ENCODE results near the gene MBNL1. TPM values are rescaled to one million over a fixed set of nuclear protein-coding genes. Genes with fewer than 3 reads are reported as not detected.
A peak's percentile ranks its signal among the peaks of the same experiment; 100 is the strongest.

Gene MBNL1
- total and polyA plus RNA-seq, 2 donors (not counting 3 experiments of a cell fraction or from before 2014, with no cell fraction given): 179 to 362 TPM

DNA sequence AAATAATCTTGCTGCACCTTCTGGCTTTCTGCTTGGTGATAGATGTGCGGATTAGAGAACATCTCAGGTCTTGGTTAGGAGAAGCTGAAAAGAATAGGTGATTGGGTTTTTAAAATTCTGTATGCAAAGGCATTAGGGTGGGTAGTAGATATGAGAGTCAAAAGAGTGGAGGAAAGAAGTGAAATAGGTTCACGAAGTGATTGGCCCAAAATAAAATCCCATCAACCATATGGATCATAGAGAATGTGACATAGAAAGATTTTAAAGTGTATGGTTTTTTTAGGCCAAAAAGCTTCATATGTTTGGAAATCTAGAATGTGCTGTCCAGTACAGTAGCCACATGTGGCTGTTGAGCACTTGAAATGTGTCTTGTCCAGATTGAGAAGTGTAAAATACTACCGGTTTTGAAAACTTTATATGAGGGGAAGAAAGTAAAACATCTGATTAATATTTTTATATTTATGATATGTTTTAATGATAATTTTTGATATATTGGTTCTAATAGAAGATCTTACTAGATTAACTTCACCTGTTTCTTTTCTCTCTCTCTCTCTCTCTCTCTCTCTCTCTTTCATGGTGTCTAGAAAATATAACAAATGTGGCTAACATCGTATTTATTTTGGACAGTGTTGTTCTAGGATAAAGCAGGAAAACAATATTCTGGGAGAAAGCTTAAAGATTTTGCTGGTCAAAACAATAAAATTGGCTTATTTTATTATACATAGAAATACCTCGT, 2.9 kb downstream of the MBNL1 start:
- no peaks in the 10 kb centered on the region for H3K27me3 ChIP-seq (ENCODE audit: control insufficient read depth in 2 of 2, insufficient read depth in 2 of 2, low read length in 2 of 2)
- no peaks in the 10 kb centered on the region for H3K9me1 ChIP-seq (replicated peaks; ENCODE audit: control insufficient read depth, extremely low read depth, insufficient read depth, low read length)
- peaks cover 59% of the 10 kb centered on the region for H3K4me1 ChIP-seq (ENCODE audit: control insufficient read depth, extremely low read depth, insufficient read depth, low read length)
- BruUV-seq (replicated peaks): no TSS peak
- H3K9ac ChIP-seq (replicated peaks; ENCODE audit: extremely low read depth, insufficient read depth, low read length): peak overlapping the region; percentile 98
- peak; percentile 59 for DNase-seq (ENCODE audit: low read depth, low spot score)
- peaks cover 9% of the 10 kb centered on the region for H4K20me1 ChIP-seq (replicated peaks; ENCODE audit: control insufficient read depth, extremely low read depth, insufficient read depth, low read length)
- H3K9me3 ChIP-seq (replicated peaks; ENCODE audit: control insufficient read depth, insufficient read depth, low read length): no peaks in the 10 kb centered on the region
- intact Hi-C loops (cut with micrococcal nuclease): loop anchor here (2.0 kb wide), 2 partner anchors 27 to 173 kb away; no protein-coding TSS in a partner anchor
- peak overlapping the region; percentile 86 for H3K27ac ChIP-seq (ENCODE audit: insufficient read depth, low read depth, low read length)
- dilution Hi-C loops (cut with MboI; ENCODE audit: extremely low pct_ligation_motif_present, low sequenced_read_pairs): no loop called here
- H3K4me3 ChIP-seq (replicated peaks in 1 of 3; ENCODE audit: insufficient read depth in 1 of 3, low read depth in 1 of 3, low read length in 3 of 3): peak overlapping the region; percentile 71 to 97 (median 82)
- ChIA-PET CTCF (interaction anchor here (4.0 kb wide), 1 partner anchor 12 kb away, joined by 16 read pairs; no protein-coding TSS in a partner anchor), POLR2A (no interaction called here)
- no peaks in the 10 kb centered on the region for H3K36me3 ChIP-seq (ENCODE audit: control insufficient read depth in 2 of 2, extremely low read depth in 1 of 2, insufficient read depth in 2 of 2, low read length in 2 of 2)
- H3K4me2 ChIP-seq (ENCODE audit: insufficient read depth, low read length): peak overlapping the region; percentile 94
- FAIRE-seq: no peak
- no peak overlapping the region for H2AFZ ChIP-seq (ENCODE audit: low read depth, low read length)
- peaks cover 89% of the 10 kb centered on the region for H3K79me2 ChIP-seq (ENCODE audit: control insufficient read depth, insufficient read depth, low read length)
- TF ChIP-seq POLR2A (IDR thresholded peaks at IDR 0.05; ENCODE audit: low read depth, low read length) (no peak), GATA2 (IDR thresholded peaks at IDR 0.05; ENCODE audit: insufficient read depth, insufficient read length, low read depth, low read length) (no peak), POLR2AphosphoS5 (IDR thresholded peaks at IDR 0.05; ENCODE audit: insufficient read depth, low read depth, low read length) (no peak), EZH2 (IDR thresholded peaks at IDR 0.05; ENCODE audit: borderline replicate concordance, low read depth, low read length, severe bottlenecking) (no peak), CTCF (IDR thresholded peaks at IDR 0.05; ENCODE audit: extremely low read depth in 1 of 2, insufficient read depth in 1 of 2, low read depth in 1 of 2, low read length in 2 of 2) (no peak), JUN (IDR thresholded peaks at IDR 0.05; ENCODE audit: borderline replicate concordance, insufficient read depth, insufficient read length, low read depth) (no peak), MYC (IDR thresholded peaks at IDR 0.05; ENCODE audit: low read depth, low read length) (no peak), FOS (IDR thresholded peaks at IDR 0.05; ENCODE audit: borderline replicate concordance, insufficient read depth, low read length) (no peak)
- TF ChIP-seq, protein P1, sequence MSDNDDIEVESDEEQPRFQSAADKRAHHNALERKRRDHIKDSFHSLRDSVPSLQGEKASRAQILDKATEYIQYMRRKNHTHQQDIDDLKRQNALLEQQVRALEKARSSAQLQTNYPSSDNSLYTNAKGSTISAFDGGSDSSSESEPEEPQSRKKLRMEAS (IDR thresholded peaks at IDR 0.05; ENCODE audit: insufficient read depth, insufficient read length): no peak
